Smooth muscle cell (in vitro differentiated cells): ENCODE data around the gene C16orf54. TPM values are rescaled to one million over a fixed set of nuclear protein-coding genes. Genes with fewer than 3 reads are reported as not detected.
"Not testable (repeated sequence)": the region's sequence is repeated elsewhere in the genome, so short reads cannot be mapped to it uniquely, and the experiment has no call there.

ENCODE experiments used
- DNase-seq: peaks from one replicate; lab custom pipeline; 2025; ENCODE audit not compliant: unreplicated experiment; lab: John Stamatoyannopoulos, UW
- H2AFZ ChIP-seq: fragments of 200-600 bp; sonication (generic); 2 replicates; pipeline ENCODE4 v1.6.0; 2016; ENCODE audit warnings: antibody characterized with exemption, low read depth, mild to moderate bottlenecking
- H3F3A ChIP-seq: fragments of 200-600 bp; sonication (generic); 2 replicates; pipeline ENCODE4 v1.6.0; 2017; ENCODE audit warnings: antibody characterized with exemption, low read depth
- H3K27ac ChIP-seq: fragments of 200-600 bp; sonication (generic); 2 replicates; pipeline ENCODE4 v1.5.1; 2016; ENCODE audit warnings: low read depth, mild to moderate bottlenecking
- H3K27me3 ChIP-seq: fragments of 200-600 bp; sonication (generic); 2 replicates; pipeline ENCODE4 v1.6.1; 2016; ENCODE audit warnings: low read depth, mild to moderate bottlenecking
- H3K36me3 ChIP-seq: fragments of 200-600 bp; sonication (generic); 2 replicates; pipeline ENCODE4 v1.5.1; 2016; ENCODE audit warnings: low read depth
- H3K4me1 ChIP-seq: fragments of 200-600 bp; sonication (generic); 2 replicates; pipeline ENCODE4 v1.5.1; 2016; ENCODE audit warnings: low read depth
- H3K4me2 ChIP-seq: fragments of 200-600 bp; sonication (generic); 2 replicates; pipeline ENCODE4 v1.6.0; 2016; ENCODE audit warnings: mild to moderate bottlenecking
- H3K4me3 ChIP-seq: fragments of 200-600 bp; sonication (generic); 2 replicates; pipeline ENCODE4 v1.5.1; 2016; ENCODE audit warnings: mild to moderate bottlenecking
- H3K79me2 ChIP-seq: fragments of 200-600 bp; sonication (generic); 2 replicates; pipeline ENCODE4 v1.6.0; 2016; ENCODE audit warnings: low read depth, mild to moderate bottlenecking
- H3K9ac ChIP-seq: fragments of 200-600 bp; sonication (generic); 2 replicates; pipeline ENCODE4 v1.6.0; 2016; ENCODE audit warnings: low read depth
- H3K9me3 ChIP-seq: fragments of 200-600 bp; sonication (generic); replicated peaks from 2 replicates; pipeline ENCODE4 v1.5.1; 2016; ENCODE audit warnings: low read depth
- H4K20me1 ChIP-seq: fragments of 200-600 bp; sonication (generic); 2 replicates; pipeline ENCODE4 v1.6.0; 2016; ENCODE audit warnings: low read depth
- WGBS: methylation state at CpG from one replicate; pipeline ENCODE4 v1.1.7; 2016; ENCODE audit warnings: low lambda C conversion rate; 5-methylcytosine and 5-hydroxymethylcytosine counted together
- polyA plus RNA-seq: library from polyadenylated mRNA; unstranded; fragments of >200 nt; fragmentation: Nextera tagmentation; extraction: Ambion mirVana; gene quantifications from 2 replicates; pipeline ENCODE4 v1.2.1, GENCODE V29; 2016
- total RNA-seq: library from RNA; depleted of rRNA; stranded (reverse); fragments of >200 nt; gene quantifications from 2 replicates; pipeline ENCODE4 v1.2.3, GENCODE V29; 2014
- TF ChIP-seq, protein P1 (sequence below): fragments of 200-600 bp; sonication (generic); IDR thresholded peaks from 2 replicates; pipeline ENCODE4 v1.5.1; 2017; ENCODE audit warnings: borderline replicate concordance, mild to moderate bottlenecking, antibody characterized with exemption; ENCODE audit not compliant: insufficient read depth, poor library complexity, severe bottlenecking

C16orf54 gene
- total and polyA plus RNA-seq, 2 experiments from 2014 or later, result not detected

DNA sequence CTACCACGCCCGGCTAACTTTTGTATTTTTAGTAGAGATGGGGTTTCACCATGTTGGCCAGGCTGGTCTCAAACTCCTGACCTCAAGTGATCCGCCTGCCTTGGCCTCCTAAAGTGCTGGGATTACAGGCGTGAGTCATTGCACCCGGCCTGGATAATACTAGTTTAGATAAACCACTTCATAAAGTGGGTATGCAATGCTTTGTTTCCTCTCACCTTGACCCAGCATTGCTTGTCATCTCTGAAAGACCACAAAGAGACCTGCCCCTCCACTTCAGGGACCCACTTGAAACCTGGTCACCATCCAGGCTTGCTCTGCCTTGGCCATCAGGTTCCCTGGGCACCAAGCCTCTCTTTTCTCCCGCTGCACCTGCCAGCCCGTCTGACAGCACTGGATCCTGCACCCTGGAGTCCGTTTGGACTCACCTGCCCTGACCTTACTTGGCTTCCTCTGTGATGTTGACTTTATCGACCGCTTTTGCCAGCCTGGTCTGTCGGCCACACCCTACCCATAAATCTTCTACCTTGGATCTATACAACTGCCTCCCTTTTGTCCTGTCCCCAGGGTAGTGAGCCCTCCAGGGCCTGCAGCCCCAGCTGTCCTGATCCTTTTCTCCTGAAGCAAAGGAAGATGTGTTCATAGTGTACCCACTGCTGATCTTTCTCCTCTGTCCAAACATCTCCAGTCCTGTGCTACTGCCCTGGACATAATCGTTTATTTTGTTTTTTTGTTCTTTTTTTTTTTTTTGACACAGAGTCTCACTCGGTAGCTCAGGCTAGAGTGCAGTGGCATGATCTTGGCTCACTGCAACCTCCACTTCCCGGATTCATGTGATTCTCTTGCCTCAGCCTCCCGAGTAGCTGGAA, 19.6 kb upstream of the C16orf54 start:
- Histone ChIP-seq H2AFZ (no peak overlapping the region), H3K4me2 (no peak overlapping the region), H3K27ac (no peak overlapping the region), H3K9me3 (no peaks in the 10 kb centered on the region), H3K4me1 (no peaks in the 10 kb centered on the region), H3K79me2 (no peaks in the 10 kb centered on the region), H3K27me3 (no peaks in the 10 kb centered on the region), H4K20me1 (no peaks in the 10 kb centered on the region), H3K9ac (no peak overlapping the region), H3K4me3 (no peak overlapping the region), H3F3A (no peaks in the 10 kb centered on the region), H3K36me3 (no peaks in the 10 kb centered on the region)
- WGBS, result 84% methylated on average over 15 of the region's 15 CpGs
- no peak for DNase-seq
- TF ChIP-seq, protein P1, sequence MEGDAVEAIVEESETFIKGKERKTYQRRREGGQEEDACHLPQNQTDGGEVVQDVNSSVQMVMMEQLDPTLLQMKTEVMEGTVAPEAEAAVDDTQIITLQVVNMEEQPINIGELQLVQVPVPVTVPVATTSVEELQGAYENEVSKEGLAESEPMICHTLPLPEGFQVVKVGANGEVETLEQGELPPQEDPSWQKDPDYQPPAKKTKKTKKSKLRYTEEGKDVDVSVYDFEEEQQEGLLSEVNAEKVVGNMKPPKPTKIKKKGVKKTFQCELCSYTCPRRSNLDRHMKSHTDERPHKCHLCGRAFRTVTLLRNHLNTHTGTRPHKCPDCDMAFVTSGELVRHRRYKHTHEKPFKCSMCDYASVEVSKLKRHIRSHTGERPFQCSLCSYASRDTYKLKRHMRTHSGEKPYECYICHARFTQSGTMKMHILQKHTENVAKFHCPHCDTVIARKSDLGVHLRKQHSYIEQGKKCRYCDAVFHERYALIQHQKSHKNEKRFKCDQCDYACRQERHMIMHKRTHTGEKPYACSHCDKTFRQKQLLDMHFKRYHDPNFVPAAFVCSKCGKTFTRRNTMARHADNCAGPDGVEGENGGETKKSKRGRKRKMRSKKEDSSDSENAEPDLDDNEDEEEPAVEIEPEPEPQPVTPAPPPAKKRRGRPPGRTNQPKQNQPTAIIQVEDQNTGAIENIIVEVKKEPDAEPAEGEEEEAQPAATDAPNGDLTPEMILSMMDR, result no peak

DNA sequence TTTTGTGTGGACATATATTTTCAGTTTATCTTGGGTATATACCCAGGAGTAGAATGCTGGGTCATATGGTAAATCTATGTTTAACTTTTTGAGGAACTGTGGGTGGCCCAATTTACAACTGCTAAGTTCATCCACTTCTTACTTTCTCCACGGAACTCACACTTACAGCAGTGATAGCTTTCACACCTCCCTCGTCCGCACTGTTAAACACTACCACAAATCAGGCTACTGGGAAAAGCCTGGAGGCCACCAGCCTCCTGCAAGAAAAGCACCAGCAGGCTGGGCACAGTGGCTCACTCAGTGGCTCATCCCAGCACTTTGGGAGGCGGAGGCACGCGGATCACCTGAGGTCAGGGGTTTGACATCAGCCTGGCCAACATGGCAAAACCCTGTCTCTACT, 17.5 kb upstream of the C16orf54 start:
- no peak for DNase-seq
- no peaks in the 10 kb centered on the region for H3F3A ChIP-seq
- no peaks in the 10 kb centered on the region for H3K79me2 ChIP-seq
- no peaks in the 10 kb centered on the region for H3K9me3 ChIP-seq
- TF ChIP-seq, protein P1, result no peak
- no peak overlapping the region for H3K9ac ChIP-seq
- no peak overlapping the region for H3K4me2 ChIP-seq
- no peak overlapping the region for H3K27ac ChIP-seq
- H3K4me3 ChIP-seq, result no peak overlapping the region
- no peaks in the 10 kb centered on the region for H4K20me1 ChIP-seq
- H2AFZ ChIP-seq, result no peak overlapping the region
- H3K27me3 ChIP-seq, result no peaks in the 10 kb centered on the region
- no peaks in the 10 kb centered on the region for H3K36me3 ChIP-seq
- no peaks in the 10 kb centered on the region for H3K4me1 ChIP-seq
- 83% methylated on average over 6 of the region's 6 CpGs for WGBS

DNA sequence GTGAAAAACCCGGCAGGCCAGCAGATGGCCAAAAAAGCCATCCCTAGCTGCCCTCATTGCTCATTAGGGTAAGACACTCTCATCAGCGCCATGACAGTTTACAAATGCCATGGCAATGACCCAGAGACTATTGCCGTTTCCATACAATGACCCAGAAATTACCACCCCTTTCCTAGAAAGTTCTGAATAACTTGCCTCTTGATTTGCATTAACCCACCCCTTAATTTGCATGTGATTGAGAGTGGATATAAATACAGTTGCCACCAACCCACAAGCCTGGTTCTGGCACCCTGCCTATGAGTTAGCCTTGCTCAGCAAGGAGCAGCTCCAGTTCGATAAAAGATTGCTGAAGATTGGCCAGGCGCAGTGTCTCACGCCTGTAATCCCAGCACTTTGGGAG, 16.1 kb upstream of the C16orf54 start:
- Histone ChIP-seq H3K4me1 (no peaks in the 10 kb centered on the region), H4K20me1 (no peaks in the 10 kb centered on the region), H3K27ac (no peak overlapping the region), H3K4me2 (no peak overlapping the region), H3K9ac (no peak overlapping the region), H3K4me3 (no peak overlapping the region), H3K27me3 (no peaks in the 10 kb centered on the region), H2AFZ (no peak overlapping the region), H3F3A (no peaks in the 10 kb centered on the region), H3K36me3 (no peaks in the 10 kb centered on the region), H3K9me3 (no peaks in the 10 kb centered on the region), H3K79me2 (no peaks in the 10 kb centered on the region)
- WGBS, result 90% methylated on average over 6 of the region's 6 CpGs
- no peak for DNase-seq
- TF ChIP-seq, protein P1, result no peak

DNA sequence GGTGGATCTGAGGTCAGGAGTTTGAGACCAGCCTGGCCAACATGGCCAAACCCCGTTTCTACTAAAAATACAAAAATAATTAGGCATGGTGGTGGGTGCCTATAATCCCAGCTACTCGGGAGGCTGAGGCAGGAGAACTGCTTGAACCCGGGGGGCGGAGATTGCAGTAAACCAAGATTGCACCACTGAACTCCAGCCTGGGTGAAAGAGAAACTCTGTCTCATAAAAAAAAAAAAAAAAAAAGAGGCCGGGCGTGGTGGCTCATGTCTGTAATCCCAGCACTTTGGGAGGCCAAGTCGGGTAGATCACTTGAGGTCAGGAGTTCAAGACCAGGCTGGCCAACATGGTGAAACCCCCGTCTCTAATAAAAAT, 15.5 kb upstream of the C16orf54 start:
- WGBS, result 92% methylated on average over 8 of the region's 8 CpGs
- H3K9me3 ChIP-seq, H3K36me3 ChIP-seq, H3K27ac ChIP-seq, H4K20me1 ChIP-seq, H3K4me3 ChIP-seq, H3K9ac ChIP-seq, H3K4me1 ChIP-seq, H3F3A ChIP-seq, H3K4me2 ChIP-seq, H2AFZ ChIP-seq, H3K79me2 ChIP-seq, H3K27me3 ChIP-seq, DNase-seq: not testable (repeated sequence)
